Stimulated activated CD8-positive, alpha-beta memory T cell treated with anti-CD3 and anti-CD28 coated beads, Interleukin-4, amount 100 ng/mL, for 4 hours (primary cell): ENCODE measurements around the gene TCIRG1.

Experiments used
- DNase-seq, 2 donors: peaks; one replicate each; pipeline ENCODE4 v3.0.0-alpha.2; 2020; ENCODE audit warnings: low read depth in 2 of 2, low spot score in 1 of 2

TCIRG1 gene

DNA sequence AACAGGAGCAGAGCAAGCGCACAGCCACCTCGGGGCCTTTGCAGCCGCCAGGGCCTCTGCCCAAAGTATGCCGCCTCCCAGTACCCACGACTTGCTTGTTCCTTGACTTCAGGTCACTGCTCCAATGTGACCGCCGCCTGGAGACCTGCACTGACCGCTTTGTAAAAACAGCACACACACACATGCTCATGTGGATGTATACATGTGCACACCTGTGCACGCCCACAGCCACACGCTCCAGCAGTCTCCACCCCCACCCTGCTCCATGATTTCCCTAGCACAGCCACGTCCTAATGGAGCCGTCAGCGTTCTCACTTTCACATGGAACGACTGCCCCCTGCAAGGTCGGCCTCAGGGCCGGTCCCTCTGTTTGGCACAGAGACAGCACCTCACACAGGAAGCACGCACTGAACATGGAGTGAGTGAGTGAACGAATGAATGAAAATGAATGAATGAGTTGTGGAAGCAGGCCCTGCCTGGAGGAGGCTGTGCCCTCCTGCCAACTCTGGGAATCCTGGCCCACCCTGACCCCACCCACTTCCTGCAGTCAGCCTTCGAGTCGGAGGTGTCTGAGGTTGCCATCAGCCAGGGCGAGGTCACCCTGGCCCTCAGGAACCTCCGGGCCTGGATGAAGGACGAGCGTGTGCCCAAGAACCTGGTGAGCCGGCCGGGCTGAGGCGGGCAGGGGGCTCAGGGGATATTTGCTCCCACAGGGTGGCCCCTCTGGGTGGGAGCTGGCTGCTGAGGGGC lies 20.7 kb upstream of the TCIRG1 start:
- DNase-seq: no peak

DNA sequence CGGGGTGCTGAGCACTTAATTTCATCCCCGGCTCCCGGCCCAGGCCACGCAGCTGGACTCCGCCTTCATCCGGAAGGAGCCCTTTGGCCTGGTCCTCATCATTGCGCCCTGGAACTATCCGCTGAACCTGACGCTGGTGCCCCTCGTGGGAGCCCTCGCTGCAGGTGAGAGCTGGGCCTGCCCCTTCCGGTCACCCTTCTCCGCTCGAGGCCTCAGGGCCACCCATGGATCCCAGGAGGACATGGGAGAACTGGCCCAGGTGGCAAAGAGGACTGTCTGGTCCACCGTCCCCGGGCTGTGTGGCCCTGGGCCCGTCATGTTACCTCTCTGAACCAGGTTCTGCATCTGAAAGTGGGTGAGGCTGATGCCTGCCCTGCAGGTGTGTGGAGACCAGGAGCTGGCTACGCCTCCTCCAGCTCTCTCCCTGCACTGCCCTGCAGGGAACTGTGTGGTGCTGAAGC lies 20.1 kb upstream of the TCIRG1 start:
- no peak for DNase-seq

DNA sequence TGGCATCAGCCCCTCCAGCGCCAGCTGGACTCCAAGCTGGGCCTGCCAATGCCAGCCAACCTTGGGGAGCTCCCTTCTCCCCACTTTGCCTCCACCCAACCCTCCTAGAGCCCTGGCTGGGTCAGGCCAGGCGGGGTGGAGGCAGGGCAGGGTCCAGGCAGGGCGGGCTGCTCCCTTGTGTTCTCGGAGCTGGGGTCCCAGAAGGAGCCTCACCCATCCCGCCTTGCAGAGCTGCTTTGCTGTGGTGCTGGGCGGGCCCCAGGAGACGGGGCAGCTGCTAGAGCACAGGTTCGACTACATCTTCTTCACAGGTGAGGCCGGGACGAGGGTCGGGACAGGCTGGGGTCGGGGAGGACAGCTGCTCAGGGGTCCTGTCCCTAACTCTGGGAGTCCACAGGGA lies 19.3 kb upstream of the TCIRG1 start:
- DNase-seq: no peak

DNA sequence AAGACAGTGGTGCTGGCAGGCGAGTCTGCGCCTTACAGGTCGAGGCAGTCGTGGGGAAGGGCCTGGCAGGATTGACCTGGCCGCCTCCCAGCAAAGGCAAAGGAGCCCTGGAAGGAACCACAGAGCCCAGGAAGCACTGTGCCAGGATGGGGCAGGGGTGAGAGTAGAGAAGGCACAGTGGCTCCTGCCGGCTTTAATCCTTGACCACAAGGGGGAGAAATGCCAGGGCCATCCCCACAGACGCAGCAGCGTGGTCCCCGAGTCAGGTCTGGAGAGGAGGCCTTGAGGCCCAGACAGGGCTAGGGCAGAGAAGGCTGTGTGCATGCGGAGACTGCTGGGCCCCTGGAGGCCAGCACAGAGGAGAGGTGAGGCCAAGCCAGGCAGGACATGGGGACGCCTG lies 18.2 kb upstream of the TCIRG1 start:
- no peak for DNase-seq

DNA sequence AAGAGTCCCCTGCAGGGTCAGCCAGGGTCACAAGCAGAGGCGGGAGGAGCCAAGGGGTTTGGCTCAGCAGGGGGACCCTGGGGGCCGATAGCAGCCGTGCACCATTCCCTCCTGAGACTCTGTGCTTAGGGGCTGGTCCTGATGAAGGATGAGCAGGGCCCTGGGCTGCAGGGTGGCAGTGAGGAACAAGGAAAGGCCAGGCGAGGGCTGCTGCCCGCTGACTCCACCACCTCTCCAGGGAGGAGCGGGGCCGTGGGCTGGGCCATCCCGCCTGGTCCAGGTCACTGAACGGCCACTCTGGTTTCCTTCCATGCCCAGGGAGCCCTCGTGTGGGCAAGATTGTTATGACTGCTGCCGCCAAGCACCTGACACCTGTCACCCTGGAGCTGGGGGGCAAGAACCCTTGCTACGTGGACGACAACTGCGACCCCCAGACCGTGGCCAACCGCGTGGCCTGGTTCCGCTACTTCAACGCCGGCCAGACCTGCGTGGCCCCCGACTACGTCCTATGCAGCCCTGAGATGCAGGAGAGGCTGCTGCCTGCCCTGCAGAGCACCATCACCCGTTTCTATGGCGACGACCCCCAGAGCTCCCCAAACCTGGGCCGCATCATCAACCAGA lies 17.5 kb upstream of the TCIRG1 start:
- no peak for DNase-seq

DNA sequence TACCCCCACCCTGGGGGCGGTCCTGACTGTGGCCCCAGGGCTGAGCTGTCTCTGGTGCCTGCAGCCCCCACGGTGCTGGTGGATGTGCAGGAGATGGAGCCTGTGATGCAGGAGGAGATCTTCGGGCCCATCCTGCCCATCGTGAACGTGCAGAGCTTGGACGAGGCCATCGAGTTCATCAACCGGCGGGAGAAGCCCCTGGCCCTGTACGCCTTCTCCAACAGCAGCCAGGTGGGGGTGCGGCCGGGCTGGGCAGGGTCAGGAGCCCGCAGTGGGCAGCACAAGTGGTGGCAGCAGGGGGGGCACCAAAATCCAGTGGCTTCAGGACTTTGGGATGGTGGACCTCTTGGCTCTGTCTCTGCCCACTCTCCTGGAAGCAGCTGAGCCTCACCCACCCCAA lies 16.3 kb upstream of the TCIRG1 start:
- DNase-seq: no peak

DNA sequence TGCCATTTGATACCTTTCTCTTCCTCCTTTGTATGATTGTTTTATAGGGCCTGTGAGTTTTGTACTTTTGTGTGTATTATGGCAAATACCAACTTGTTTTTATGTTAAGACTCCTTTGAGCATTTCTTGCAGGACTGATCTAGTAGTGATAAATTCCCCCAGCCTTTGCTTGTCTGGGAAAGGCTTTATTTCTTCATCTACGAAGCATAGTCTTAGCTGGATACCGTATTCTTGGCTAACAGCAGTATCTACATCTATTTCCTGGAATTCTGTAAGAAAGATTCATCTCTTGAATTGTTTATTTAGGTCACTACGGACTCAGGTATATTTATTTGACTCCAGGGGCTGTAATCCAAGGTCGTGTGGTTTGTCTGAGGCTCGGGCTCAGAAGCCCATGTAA lies 14.3 kb upstream of the TCIRG1 start:
- DNase-seq: no peak

DNA sequence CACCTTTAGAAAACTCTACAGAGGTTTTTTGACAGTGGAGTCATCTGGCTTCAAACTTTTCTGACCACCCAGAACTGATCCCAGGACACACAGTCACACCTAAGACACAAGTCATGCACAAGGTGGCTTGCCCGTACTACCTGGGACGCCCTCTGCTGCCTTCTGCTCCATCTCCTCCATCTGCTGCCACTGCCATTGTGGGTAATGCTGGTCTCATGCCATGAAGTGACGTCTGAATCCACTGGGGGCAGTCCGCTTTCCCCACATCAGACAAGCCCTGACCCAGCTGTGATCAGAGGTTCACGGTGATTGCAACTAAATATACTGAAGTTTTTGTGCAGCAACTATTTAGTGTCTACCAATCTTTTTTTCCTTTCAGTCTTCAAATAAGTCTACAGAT lies 13.8 kb upstream of the TCIRG1 start:
- no peak for DNase-seq

DNA sequence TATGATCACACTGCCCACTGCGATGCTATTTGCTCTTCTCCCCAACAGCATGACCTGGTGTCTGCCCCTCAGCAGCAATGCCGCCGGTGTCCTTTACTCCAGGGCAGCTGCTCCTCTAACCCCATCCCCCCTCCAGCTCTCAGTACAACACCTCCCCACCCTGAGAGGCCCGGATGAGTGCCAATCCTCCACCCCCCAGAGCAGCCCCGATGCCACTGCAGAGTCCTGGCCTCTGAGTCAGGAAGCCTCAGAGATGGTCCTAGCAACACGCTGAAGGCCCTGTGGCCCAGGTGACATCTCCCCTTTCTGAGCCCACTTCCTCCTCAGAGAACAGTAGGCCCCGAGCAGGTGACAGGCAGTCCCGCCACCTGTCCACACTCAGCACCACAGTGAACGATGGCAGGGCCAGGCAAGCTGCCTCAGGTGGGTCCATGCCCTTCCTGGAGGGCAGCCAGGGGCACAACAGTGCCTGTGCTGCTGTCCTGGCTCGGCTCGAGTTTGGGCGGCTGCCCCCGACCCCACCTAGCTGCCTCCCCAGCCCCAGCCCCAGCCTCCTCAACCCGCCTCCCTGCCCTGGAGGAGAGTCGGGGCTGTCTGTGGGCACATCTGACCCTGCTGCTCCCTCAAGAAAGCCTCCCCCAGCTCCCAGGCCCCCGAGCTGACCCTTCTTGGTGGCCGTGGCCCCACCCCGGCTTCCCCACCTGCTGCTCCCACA lies 12.3 kb upstream of the TCIRG1 start:
- DNase-seq: no peak

DNA sequence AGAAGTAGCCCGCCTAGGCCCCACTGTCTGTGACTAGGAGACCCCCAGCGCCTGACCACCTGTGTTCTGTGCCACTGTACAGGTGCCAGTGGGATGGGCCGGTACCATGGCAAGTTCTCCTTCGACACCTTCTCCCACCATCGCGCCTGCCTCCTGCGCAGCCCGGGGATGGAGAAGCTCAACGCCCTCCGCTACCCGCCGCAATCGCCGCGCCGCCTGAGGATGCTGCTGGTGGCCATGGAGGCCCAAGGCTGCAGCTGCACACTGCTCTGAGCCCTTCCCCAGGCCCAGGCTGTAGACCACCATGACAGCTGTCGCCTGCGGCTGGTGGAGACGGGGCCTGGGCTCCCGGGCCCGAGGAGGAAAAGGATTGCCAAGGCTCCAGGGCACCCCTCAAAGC lies 11.2 kb upstream of the TCIRG1 start:
- no peak for DNase-seq

DNA sequence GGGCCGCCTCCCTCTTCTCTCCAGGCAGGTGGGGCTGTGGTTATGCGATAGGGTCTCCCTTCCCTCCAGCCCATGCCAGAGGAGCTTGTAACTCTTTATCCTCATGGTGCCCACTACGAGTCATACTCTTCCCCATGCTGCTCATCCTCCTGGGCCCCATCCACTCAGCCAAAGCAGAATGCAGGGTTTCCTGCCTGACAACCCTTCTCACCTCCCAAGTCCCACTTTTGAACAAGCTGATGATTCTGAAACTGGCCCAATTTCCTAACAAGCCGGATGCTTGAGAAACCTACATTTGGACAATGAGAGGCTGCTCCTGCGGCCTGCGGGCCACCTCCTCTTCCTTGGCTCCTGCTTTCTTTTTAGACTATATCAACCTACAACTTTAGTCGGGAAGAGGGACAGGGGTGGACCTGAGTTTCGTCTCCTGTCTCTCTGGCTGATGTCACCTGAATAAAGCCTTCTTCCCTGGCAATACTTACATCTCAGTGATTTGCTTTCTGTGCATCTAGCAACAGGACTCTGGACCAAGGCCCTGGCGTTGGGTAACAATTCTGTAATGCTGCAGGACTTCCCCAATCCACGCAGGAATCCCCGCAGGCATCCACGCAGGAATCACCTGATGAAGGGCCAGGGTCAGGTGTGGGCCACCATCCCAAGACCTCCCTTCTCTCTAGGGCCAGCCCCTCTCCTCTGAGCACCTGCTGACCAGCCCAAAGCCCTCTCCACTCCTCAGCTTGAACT lies 9.9 kb upstream of the TCIRG1 start:
- no peak for DNase-seq

DNA sequence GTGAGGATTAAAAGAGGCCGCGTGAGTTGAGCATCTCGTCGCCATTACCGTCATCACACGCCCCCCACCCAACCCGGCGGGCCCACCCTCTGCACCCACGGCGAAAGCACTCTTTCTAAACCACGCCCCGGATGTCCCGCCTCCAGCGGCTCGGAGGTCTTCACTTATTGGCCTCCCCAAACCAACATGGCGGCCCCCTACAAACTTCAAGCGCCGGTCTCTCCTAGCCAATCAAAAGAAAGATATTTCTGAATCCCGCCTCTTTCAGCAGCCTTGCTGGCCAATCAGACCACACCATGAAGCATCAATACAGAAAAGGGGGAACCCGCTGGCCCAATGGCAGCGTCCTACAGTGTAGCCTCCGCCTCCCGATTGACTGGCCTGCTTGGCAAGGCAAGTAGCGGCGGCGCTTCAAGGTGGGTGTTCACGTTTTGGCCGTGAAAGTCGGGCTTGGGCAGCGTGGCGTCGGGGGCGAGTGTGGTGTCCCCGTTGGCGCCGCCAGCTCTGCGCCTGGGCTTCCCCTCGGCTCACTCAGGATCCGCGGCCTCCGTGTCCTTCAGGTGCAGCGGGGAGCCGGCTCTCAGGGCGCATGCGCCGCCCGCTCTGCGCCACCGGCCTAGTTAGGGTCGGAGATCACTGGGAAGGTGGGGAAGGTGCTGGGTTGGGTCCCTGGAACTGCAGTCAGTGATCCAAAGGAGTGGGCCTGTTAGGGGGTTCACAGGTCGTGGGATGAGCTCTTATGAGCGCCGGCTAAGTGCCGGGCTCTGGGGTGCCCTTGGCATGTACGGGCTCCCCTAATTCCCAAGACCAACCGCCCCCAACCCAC lies 8.3 kb upstream of the TCIRG1 start, which contains the start of gene NDUFS8:
Gene NDUFS8 (plus strand): TSS at position 364 of the 826 bp plus-strand sequence. CDS start 1,471 bp downstream, outside the sequence.
- peak; percentile 95 to 97 for DNase-seq

DNA sequence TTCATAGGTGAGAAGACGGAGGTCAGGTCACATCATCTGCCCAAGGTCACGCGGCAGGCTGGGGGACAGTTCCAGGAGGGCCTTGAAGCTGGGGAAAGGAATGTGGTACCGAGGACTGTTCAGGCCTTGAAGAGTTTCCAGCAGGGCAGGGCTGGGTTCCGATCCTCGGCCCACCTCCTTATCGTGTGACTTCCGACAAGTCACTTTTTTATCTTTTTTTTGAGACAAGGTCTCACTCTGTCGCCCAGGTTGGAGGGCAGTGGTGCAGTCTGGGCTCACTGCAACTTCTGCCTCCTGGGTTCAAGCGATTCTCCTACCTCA lies 7.7 kb upstream of the TCIRG1 start:
- DNase-seq: no peak

DNA sequence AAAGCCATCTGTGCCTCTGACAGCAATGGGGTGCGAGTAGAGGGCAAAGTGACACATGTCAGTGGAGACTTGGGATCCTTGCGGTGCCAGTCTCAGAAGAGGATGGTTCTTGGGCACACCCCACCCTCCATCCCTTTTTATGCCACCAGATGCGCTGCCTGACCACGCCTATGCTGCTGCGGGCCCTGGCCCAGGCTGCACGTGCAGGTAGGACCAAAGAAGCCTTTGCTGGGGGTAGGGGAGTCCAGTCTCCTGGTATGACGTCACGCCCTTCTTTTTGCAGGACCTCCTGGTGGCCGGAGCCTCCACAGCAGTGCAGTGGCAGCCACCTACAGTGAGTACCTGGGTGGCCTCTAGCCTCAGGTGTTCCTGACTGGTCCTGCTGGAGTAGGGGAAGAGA lies 6.8 kb upstream of the TCIRG1 start:
- no peak for DNase-seq

DNA sequence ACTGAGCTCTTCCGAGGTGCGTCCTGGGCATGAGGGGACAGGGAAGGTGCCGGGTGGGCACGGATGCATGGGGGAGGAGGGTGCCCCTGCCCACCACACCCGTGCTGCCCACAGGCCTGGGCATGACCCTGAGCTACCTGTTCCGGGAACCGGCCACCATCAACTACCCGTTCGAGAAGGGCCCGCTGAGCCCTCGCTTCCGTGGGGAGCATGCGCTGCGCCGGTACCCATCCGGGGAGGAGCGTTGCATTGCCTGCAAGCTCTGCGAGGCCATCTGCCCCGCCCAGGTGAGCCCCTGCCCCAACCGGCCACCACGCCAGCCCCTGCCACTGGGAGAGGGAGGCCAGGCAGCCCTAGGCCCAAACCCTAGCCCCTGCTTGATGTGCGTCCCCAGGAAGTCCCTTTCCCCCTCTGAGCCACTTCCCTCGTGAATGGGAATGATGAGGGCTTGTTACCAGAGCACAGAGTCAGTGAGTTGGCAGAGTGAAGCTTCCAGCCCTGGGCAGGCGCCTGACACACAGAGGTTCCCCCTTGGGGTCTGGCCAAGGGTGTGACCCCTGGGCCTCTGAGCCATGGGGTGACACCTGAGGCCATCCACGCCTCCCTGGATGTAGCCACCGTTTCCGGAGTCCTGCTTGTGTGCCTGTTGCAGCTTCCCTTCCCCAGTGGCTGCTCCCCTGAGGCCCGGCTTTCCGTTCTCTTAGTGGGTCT lies 5.7 kb upstream of the TCIRG1 start:
- DNase-seq: no peak

DNA sequence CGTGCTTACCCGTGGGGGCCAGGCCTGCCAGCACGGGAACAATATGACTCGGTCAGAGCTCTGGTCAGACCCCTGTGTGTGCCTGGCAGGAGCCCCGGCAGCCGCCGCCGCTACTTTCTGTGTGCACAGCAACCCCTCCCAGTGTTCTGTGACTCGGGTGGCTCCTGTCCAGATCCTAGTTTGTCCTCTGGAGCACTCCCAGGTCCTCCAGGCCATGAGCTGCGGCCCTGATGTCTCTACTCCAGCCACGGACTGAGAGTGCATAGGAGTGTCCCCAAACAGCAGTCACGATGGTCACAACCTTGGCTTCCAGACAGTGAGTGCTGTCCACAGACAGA lies 5.1 kb upstream of the TCIRG1 start:
- no peak for DNase-seq

DNA sequence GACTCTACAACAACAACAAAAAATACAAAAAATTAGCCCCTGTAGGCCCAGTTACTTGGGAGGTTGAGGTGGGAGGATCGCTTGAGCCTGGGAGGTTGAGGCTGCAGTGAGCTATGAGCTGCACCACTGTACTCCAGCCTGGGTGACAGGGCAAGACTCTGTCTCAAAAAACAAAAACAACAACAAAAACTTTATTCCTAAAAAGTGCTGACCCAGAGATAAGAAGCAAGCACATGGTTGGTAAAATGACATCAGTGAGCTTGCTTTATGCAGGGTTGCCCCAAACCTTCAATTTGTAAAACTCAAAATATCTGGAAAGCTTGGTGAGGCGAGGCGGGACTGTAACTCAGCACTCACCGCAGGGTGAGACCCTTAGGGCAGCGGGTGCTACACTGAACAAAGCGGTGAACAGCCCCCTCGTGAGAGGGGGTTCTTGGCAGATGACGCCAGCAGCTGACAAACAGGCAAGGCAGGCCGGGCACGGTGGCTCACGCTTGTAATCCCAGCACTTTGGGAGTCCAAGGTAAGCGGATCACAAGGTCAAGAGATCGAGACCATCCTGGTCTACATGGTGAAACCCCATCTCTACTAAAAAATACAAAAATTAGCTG lies 3.5 kb upstream of the TCIRG1 start:
- no peak for DNase-seq

DNA sequence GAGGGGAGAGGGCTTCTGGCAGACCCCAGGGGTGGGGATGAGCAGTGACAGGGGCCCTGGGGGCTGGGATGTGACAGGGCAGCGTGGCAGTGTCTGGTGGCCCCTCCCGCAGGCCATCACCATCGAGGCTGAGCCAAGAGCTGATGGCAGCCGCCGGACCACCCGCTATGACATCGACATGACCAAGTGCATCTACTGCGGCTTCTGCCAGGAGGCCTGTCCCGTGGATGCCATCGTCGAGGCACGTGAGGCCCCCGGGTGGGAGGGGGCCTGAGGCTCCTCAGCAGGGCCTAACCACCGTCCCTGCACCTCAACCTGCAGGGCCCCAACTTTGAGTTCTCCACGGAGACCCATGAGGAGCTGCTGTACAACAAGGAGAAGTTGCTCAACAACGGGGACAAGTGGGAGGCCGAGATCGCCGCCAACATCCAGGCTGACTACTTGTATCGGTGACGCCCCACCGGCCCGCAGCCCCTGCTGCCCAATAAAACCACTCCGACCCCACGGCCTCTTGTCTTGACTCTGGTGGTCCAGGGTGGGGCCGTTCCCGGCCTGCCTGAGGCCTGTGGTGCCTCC lies 2.6 kb upstream of the TCIRG1 start:
- no peak for DNase-seq

DNA sequence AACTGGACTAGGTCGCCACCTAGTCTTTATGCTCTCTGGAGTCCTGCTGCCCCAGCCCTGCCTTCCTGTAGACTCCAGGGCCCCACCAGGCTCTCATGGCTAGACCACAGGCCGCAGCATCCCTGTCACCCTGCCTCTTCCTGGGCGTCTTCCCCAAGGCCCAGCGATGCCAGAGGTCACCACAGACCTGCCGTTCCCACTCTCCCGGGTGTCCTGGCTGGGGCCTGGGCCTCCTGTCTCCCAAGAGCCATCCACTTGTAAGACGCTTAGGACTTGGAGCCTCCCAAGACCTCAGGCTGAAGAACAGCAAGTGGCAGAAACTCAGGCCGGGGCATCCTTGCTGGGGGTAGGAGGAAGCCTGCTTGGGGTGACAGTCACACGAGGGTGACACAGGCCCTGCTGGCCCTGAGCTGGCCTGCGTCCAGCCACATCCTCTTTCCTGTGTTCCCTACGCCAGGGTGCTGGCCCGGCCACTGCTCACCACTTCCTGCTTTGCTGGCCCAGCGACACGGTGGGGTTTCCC lies 2.0 kb upstream of the TCIRG1 start:
- no peak for DNase-seq
